ENCODE data around the gene SUGCT.

Gene SUGCT

GRCh38 chr7:40348126-40348728 lies 213.4 kb downstream of the SUGCT start:
- H3K4me3 ChIP-seq (ENCODE audit: low read length) = no peak overlapping the region
- no peak for DNase-seq (ENCODE audit: low read depth)
- TF ChIP-seq CTCF (conservative IDR thresholded peaks at IDR 0.05; ENCODE audit: low read depth, low read length) = no peak

GRCh38 chr7:40350100-40350499 lies 215.3 kb downstream of the SUGCT start:
- DNase-seq (ENCODE audit: low read depth) = no peak
- H3K4me3 ChIP-seq (ENCODE audit: low read length) = no peak overlapping the region
- TF ChIP-seq CTCF (conservative IDR thresholded peaks at IDR 0.05; ENCODE audit: low read depth, low read length) = no peak

- no peak for TF ChIP-seq CTCF (conservative IDR thresholded peaks at IDR 0.05; ENCODE audit: low read depth, low read length)
- no peak overlapping the region for H3K4me3 ChIP-seq (ENCODE audit: low read length)
- no peak for DNase-seq (ENCODE audit: low read depth)
Observed at GRCh38 chr7:40354711-40355110, 219.9 kb downstream of the SUGCT start.

- H3K4me3 ChIP-seq (ENCODE audit: low read length) = no peak overlapping the region
- no peak for TF ChIP-seq CTCF (conservative IDR thresholded peaks at IDR 0.05; ENCODE audit: low read depth, low read length)
- no peak for DNase-seq (ENCODE audit: low read depth)
Observed at GRCh38 chr7:40356312-40356711, 221.5 kb downstream of the SUGCT start.

- DNase-seq (ENCODE audit: low read depth) = no peak
- no peak overlapping the region for H3K4me3 ChIP-seq (ENCODE audit: low read length)
- no peak for TF ChIP-seq CTCF (conservative IDR thresholded peaks at IDR 0.05; ENCODE audit: low read depth, low read length)
Observed at GRCh38 chr7:40356871-40357709, 222.3 kb downstream of the SUGCT start.

GRCh38 chr7:40369641-40370277 lies 235.0 kb downstream of the SUGCT start:
- H3K4me3 ChIP-seq (ENCODE audit: low read length) = no peak overlapping the region
- no peak for DNase-seq (ENCODE audit: low read depth)
- no peak for TF ChIP-seq CTCF (conservative IDR thresholded peaks at IDR 0.05; ENCODE audit: low read depth, low read length)

All from retinal pigment epithelial cell (primary cell).